SIG-M5 treated with dmso at 0.1 percent for 504 hours (cell line): ENCODE results near the gene KRTAP10-12.

Experiments
- DNase-seq: peaks from one replicate; lab custom pipeline; 2025; ENCODE audit not compliant: unreplicated experiment; lab: John Stamatoyannopoulos, UW

The KRTAP10-12 gene

DNA sequence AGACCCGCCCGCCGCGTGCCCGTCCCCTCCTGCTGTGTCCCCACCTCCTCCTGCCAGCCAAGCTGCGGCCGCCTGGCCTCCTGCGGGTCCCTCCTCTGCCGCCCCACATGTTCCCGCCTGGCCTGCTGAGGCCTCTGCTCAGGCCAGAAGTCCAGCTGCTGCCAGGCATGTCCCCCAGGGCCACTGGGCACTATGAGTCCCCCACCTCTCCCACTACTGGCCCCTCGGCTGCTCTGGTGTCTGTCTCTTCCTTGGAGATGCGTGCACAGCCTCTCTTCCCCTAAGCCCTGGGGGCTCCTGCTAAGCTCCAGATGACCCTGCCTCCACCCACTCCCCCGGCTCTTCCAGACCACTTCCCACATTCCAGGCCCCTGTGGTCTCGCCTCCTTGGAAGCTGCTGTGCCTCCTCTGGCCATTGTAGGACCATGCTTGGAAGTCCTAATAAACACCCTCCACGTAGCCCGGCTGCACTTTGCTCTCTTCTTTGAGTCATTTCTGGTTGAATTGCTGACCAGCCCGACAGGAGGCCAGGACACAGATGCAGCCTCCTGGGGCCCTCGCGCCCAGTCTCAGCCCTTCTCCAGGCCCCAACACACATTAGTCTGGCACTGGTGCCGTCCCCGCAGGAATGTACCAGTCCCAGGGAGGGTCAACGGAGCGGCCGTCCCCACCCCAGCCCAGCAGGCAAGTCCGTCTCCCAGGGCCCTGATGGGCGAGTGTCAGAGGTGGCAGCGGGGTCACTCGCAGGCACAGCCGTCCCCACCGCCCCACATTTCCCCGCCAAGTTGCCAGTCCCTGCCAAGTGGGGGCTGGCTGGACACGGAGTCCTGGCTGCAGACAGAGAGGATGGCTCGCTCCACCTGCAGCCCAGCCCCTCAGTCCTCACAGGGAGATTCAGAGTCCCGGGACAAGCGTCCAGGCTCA lies 1.1 kb downstream of the KRTAP10-12 start:
- no peak for DNase-seq

GRCh38 chr21:44699502-44700001 lies 2.6 kb downstream of the KRTAP10-12 start:
- DNase-seq, result no peak

GRCh38 chr21:44700101-44701022 lies 3.4 kb downstream of the KRTAP10-12 start:
- no peak for DNase-seq

DNA sequence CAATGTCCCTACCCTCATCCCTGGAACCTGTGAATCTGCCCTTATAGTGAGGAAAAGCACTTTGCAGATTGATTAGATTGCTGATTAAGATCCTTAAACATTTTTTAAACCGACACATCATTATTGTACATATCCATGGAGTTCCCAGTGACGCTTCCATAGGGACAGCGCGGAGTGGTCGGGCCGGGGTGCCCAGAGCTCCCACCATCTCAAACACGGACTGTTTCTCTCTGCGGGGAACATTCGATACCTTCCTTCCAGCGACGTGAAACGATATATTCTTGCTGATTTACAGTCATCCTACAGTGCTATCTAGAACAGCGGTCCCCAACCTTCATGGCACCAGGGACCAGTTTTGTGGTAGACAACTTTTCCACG lies 4.0 kb downstream of the KRTAP10-12 start:
- no peak for DNase-seq

DNA sequence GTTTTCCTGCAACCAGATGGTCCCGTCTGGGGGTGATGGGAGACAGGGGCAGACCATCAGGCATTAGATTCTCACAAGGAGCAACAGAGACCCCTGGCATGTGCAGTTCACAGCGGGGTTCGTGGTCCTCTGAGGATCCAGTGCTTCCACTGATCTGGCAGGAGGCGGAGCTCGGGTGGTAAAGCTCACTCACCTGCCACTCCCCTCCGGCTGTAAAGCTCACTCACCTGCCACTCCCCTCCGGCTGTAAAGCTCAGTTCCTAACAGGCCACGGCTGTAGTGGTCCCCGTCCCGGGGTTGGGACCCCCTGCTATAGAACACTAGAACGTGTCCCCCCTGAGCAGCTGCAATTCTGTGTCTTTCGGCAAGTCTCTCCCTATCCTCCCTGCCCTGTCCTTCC lies 4.6 kb downstream of the KRTAP10-12 start:
- no peak for DNase-seq

DNA sequence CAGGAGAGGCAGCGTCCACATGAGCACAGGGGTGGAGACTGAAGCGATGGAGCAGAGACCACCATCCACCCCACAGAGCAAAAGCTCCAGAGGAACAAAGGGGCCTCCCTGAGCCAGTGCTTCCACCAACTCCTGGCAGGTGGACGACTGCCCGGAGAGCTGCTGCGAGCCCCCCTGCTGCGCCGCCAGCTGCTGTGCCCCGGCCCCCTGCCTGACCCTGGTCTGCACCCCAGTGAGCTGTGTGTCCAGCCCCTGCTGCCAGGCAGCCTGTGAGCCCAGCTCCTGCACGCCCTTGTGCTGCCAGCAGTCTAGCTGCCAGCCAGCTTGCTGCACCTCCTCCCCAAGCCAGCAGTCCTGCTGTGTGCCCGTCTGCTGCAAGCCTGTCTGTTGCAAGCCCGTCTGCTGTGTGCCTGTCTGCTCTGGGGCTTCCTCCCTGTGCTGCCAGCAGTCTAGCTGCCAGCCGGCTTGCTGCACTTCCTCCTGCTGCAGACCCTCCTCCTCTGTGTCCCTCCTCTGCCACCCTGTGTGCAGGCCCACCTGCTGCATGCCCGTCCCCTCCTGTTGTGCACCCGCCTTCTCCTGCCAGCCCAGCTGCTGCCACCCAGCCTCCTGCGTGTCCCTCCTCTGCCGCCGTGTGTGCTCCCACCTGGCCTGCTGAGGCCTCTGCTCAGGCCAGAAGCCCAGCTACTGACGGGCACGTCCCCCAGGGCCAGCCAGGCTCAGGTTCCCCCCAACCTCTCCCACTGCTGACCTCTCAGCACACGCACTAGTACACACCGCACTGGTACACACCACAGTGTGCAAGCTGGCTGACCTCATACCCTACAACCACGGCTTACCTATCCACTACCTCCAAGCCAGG lies 5.4 kb downstream of the KRTAP10-12 start:
- DNase-seq, result no peak

GRCh38 chr21:44702973-44703730 lies 6.2 kb downstream of the KRTAP10-12 start:
- DNase-seq, result no peak

- DNase-seq, result no peak
Observed at GRCh38 chr21:44703731-44704635, 7.0 kb downstream of the KRTAP10-12 start.

GRCh38 chr21:44704636-44705001 lies 7.6 kb downstream of the KRTAP10-12 start:
- no peak for DNase-seq

DNA sequence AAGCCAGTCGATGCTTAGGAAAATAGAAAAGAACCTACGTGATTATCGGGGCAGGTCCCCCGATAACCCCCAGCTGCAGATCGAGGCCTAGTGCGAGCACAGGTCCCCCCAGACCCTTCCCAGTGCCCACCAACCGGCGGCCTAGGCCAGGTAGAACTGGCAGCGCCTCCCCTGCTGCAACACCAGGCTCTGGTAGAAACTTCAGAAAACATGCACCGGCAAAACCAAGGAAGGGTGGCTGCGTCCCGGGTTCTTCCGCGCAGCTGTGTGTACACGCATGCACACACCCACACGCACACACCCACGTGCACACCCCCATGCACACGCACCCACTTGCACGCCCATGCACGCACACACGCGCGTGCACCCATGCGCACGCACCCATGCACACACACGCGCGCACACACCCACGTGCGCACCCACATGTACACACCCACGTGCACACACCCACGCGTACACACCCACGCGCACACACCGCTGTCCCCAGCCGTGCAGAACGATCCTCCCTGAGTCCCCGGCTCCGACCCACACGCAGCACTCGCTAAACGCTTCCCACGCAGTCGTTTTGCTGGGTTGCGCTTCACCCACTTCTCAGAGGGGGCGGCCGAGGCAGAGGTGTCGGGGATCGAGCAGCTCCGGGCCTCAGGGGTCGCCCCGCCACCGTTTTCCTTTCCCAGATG lies 9.2 kb downstream of the KRTAP10-12 start:
- no peak for DNase-seq

DNA sequence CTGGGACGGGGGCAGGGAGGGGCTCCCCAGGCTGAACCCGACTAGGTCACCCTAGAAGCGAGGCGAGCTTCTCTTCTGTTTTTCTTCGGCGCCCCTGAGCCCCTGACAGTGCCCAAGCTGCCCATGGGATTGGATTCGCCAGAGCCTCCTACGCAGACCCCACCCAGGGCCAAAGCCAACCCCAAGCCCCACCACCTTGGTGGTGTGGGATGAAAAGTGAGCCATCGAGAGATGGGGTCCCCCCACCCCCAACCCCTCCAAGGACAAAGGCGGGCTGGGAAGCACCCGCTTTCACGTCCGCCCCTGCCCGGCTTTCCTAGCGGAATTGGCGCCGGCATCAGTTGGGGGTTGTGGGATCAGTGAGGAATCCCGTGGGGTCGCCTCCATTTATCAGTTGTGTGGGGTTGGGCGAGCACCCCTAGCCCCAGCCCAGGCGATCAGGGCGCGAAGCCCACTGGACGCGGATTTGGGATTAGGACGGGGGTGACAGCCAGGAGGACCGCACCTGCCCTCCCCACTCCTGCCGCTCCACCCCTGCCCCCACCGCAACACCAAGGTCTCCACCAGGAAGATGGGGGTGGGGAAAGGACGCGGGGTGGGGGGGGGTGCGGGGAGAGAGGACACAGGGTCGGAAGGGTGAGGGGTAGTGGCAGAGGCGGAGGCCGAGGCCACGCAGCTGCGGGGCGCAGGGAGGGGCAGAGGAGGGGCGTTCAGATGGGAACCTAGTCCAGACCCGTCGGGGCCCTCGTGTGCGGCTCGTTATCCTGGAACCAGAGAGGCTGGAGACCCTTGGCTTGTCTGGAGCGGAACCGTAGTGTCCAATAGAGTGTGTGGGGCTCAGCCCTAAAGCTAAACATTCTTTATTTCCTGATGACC lies 10.0 kb downstream of the KRTAP10-12 start:
- no peak for DNase-seq

- no peak for DNase-seq
Observed at GRCh38 chr21:44708213-44708865, 11.4 kb downstream of the KRTAP10-12 start.

DNA sequence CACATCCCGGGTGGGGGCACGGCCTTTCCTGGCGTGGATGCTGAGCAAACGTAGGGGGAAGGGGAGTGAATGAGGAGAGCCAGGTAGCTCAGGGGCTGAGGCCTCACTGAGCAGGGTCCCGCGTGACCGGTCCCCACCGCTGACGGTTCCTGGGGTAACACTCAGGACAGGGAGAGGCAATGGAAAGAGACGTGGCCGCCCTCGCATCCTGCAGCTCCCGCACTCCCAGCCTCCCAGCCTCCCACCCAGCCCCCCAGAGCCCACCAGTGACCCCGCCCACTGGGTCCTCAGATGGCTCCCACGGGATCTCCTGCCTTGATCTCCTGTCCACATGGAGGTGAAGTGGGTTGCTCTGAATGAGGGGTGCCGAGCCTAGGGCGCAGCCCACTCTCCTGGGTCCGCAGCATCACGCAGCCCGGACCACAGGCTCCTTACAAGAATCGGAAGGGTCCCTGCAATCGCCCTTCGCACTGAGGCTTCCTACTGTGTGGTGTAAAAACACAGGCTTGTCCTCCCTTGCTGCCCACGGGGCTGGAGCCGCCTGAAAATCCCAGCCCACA lies 12.0 kb downstream of the KRTAP10-12 start:
- no peak for DNase-seq

GRCh38 chr21:44709426-44710293 lies 12.7 kb downstream of the KRTAP10-12 start:
- no peak for DNase-seq

DNA sequence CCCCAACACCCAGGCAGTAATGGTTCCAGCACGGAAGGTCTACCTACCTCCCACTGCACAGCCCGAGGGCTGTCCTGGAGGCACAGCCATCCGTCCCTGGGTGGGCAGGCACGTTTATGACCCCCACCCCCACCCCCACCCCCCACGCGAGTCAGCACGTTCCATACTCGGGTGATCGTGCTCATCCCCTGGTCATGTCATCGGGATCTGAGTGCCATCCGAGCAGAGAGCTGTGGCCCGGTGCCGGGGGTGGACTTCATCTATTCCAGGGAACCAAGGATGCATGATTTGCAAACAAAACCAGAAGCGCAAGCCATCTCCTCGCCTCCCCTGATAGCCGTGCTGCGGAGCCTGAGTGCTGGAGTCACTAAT lies 13.3 kb downstream of the KRTAP10-12 start:
- DNase-seq, result no peak
